ENCODE measurements around the gene SURF2. TPM values are rescaled to one million over a fixed set of nuclear protein-coding genes. Genes with fewer than 3 reads are reported as not detected.

SURF2 gene
- total and polyA plus RNA-seq, 4 donors, result 9.2 to 29.2 (median 18.3) TPM

DNA sequence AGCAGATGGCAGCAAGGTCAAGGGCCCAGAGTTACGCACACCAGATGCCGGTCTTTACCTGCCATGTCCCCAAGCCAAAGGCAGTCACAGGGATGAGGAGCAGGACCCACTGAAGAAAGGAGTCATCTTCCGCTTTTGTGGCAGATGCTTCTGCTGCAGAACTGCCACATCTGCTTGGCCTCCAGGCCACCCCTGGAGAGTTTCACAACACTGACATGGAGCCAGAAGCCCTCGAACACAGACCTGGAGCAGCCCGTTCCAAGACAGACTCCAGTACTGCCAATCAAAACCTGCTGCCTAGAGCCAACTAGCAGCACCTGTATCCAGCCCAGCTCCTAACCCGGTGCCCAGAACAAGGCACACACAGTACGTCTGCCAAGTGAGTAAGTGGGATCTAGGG lies 1.6 kb upstream of the SURF2 start:
- Histone ChIP-seq H3K27me3 (ENCODE audit: control insufficient read depth in 1 of 2, insufficient read depth in 2 of 2, low read length in 1 of 2) (no peaks in the 10 kb centered on the region), H3K27ac (ENCODE audit: low read depth in 1 of 2, low read length in 2 of 2) (no peak overlapping the region), H3K4me3 (ENCODE audit: low read length in 2 of 2) (no peak overlapping the region), H3K9me3 (ENCODE audit: control insufficient read depth, low read length) (no peaks in the 10 kb centered on the region), H3K4me1 (ENCODE audit: control insufficient read depth in 1 of 2, insufficient read depth in 2 of 2, low read length in 2 of 2) (no peaks in the 10 kb centered on the region), H3K36me3 (ENCODE audit: control insufficient read depth in 1 of 2, insufficient read depth in 2 of 2, low read length in 1 of 2) (peaks cover 0 to 7% of the 10 kb centered on the region in 2 donors)
- DNase-seq, result no peak
- no peak for ATAC-seq (ENCODE audit: low FRiP score)
- intact Hi-C loops (cut with DNase I), result loop anchor here (5.0 to 10.0 kb wide), 2 partner anchors 60 to 63 kb away; partner anchors contain the start of gene REXO4 (in 2 of the 2)
- WGBS, 2 donors, result 75 to 83% methylated on average over 7 of the region's 7 CpGs

DNA sequence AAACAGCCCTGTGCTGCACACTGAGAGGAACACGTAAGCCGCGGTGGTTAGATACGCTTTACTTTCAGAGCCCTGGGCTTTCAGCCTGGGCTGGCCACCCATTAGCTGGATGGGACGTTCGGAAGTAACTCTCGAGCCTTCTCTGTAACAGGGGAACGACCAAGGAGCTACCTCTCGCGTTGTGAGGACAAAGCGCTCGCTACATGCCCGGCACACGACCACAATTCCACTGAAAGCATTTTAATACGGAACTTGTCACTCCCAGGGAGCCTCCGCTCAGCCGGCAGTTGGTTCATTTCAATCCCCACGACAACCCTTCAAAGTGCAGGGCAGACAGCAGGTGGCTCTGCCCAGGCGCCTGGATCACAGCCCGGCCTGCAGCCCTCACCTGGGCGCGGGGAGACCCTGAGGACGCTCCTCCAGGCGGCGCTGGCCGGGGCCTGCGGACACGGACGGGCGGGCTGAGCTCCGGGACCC lies 431 bp upstream of the SURF2 start:
- DNase-seq (no peak), ATAC-seq (ENCODE audit: low FRiP score) (no peak)
- Histone ChIP-seq H3K4me1 (ENCODE audit: control insufficient read depth in 1 of 2, insufficient read depth in 2 of 2, low read length in 2 of 2) (no peaks in the 10 kb centered on the region), H3K27ac (ENCODE audit: low read depth in 1 of 2, low read length in 2 of 2) (peak overlapping the region in 1 of 2 donors; percentile 42), H3K36me3 (ENCODE audit: control insufficient read depth in 1 of 2, insufficient read depth in 2 of 2, low read length in 1 of 2) (peaks cover 0 to 4% of the 10 kb centered on the region in 2 donors), H3K4me3 (ENCODE audit: low read length in 2 of 2) (peak overlapping the region; percentile 88 to 92), H3K27me3 (ENCODE audit: control insufficient read depth in 1 of 2, insufficient read depth in 2 of 2, low read length in 1 of 2) (no peaks in the 10 kb centered on the region), H3K9me3 (ENCODE audit: control insufficient read depth, low read length) (no peaks in the 10 kb centered on the region)
- 1% methylated on average over 31 of the region's 31 CpGs for WGBS, 2 donors
- intact Hi-C loops (cut with DNase I), result loop anchor here (5.0 to 10.0 kb wide), 2 partner anchors 59 to 61 kb away; partner anchors contain the start of gene REXO4 (in 2 of the 2)

DNA sequence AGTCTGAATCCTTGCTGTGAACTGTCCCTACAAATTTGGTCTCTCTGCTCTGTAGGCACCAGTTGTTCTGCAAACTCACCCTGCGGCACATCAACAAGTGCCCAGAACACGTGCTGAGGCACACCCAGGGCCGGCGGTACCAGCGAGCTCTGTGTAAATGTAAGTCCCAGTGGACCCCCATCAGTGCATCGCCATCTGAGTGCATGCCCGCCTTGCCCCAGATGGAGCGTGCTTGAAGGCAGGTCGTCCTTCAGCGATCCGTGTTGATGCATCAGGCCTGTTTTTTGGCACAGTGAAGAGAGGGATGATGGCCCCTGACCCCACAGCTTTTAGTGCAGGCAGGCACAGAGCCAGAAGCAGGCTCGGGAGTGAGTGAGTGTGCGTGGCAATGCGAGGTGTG lies 1.3 kb downstream of the SURF2 start:
- intact Hi-C loops (cut with DNase I), result loop anchor here (5.0 to 10.0 kb wide), 2 partner anchors 57 to 60 kb away; partner anchors contain the start of gene REXO4 (in 2 of the 2)
- WGBS, 2 donors, result 83% methylated on average over 14 of the region's 14 CpGs
- H3K9me3 ChIP-seq (ENCODE audit: control insufficient read depth, low read length), result no peaks in the 10 kb centered on the region
- no peak overlapping the region for H3K4me3 ChIP-seq (ENCODE audit: low read length in 2 of 2)
- ATAC-seq (ENCODE audit: low FRiP score), result no peak
- no peaks in the 10 kb centered on the region for H3K36me3 ChIP-seq (ENCODE audit: control insufficient read depth in 1 of 2, insufficient read depth in 2 of 2, low read length in 1 of 2)
- H3K27me3 ChIP-seq (ENCODE audit: control insufficient read depth in 1 of 2, insufficient read depth in 2 of 2, low read length in 1 of 2), result no peaks in the 10 kb centered on the region
- H3K4me1 ChIP-seq (ENCODE audit: control insufficient read depth in 1 of 2, insufficient read depth in 2 of 2, low read length in 2 of 2), result no peaks in the 10 kb centered on the region
- H3K27ac ChIP-seq (ENCODE audit: low read depth in 1 of 2, low read length in 2 of 2), result no peak overlapping the region
- no peak for DNase-seq

DNA sequence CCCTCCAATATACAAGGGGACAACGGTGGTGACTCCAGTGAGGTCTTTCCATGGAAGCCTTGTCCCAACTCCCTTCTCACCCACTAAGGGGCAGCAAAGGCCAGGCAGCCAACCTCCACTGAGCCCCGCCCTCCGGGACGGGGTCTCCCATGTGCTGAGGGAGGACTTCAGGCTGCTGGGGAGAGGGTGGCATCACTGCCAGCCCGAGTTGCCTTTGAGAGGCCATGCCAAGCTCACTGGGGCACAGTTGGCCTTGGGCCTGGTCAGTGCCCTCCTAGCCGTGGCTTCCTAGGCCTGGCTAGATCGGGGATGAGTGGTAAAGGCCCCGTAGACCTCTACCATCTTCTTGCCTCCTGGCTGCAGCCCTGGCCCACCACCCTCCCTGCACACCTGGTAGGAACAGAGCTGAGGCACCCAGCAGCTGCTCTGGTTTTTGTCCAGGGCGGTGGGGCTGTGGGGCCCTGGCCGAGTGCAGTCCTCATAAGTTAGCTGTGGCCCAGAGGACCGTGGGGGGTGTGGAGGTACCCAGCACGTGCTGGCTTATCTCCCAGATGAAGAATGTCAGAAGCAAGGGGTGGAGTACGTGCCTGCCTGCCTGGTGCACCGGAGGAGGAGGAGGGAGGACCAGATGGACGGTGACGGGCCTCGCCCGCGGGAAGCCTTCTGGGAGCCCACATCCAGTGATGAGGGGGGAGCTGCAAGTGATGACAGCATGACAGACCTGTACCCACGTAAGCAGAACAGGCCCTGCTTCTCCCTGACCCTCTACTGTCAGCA lies 3.2 kb downstream of the SURF2 start:
- H3K4me1 ChIP-seq (ENCODE audit: control insufficient read depth in 1 of 2, insufficient read depth in 2 of 2, low read length in 2 of 2), result no peaks in the 10 kb centered on the region
- no peak overlapping the region for H3K27ac ChIP-seq (ENCODE audit: low read depth in 1 of 2, low read length in 2 of 2)
- ATAC-seq (ENCODE audit: low FRiP score), result no peak
- DNase-seq, result no peak
- peaks cover 0 to 5% of the 10 kb centered on the region in 2 donors for H3K36me3 ChIP-seq (ENCODE audit: control insufficient read depth in 1 of 2, insufficient read depth in 2 of 2, low read length in 1 of 2)
- WGBS, 2 donors, result 49 to 52% methylated on average over 19 to 20 of the region's 20 CpGs
- H3K27me3 ChIP-seq (ENCODE audit: control insufficient read depth in 1 of 2, insufficient read depth in 2 of 2, low read length in 1 of 2), result no peaks in the 10 kb centered on the region
- no peak overlapping the region for H3K4me3 ChIP-seq (ENCODE audit: low read length in 2 of 2)
- no peaks in the 10 kb centered on the region for H3K9me3 ChIP-seq (ENCODE audit: control insufficient read depth, low read length)
- intact Hi-C loops (cut with DNase I), result loop anchor here (5.0 to 10.0 kb wide), 2 partner anchors 55 to 58 kb away; partner anchors contain the start of gene REXO4 (in 2 of the 2)

DNA sequence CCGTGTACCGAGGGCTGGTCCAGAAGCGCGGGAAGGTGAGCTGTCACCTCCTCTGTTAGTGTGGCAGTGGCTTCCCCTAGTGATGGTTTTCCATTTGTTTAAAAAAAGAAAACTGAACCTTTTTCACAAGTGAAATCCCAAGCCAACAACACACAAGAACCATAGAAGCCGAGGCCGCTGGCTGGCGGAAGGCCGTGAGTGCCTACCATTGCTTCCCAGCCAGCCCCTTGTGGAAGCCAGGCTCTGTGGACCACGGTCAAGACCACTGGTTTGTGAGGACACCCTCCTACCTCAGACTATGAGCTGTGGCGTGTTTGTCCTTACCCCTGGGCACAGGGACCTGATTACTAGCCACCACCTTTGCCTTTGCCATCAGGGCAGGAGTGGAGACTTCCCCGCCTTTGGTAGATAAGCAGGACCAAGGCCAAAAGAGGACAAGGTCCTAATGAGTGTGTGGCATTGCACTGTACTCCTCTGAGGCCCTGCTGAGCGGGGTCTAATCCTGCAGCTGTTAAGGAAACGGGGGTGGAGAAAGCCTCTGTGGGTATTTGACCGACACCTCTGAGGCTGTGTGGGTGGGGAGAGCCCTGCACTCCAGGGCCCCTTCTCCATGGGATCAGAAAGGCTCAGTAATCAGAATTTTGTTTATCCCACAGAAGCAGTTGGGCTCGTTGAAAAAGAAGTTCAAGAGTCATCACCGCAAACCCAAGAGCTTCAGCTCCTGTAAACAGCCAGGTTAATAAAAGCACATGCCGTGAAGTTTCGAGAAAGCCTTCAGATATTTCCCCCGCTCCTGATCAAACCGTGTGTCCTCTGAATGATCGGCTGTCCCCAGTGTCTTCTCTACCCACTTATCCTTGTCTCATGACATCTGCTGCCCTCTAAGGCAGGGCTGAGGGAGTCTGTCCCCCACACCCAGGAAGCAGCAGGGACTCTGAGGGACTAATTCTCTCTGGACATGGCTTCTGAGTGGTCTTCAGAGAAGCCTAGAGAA lies 4.3 kb downstream of the SURF2 start:
- no peaks in the 10 kb centered on the region for H3K4me1 ChIP-seq (ENCODE audit: control insufficient read depth in 1 of 2, insufficient read depth in 2 of 2, low read length in 2 of 2)
- intact Hi-C loops (cut with DNase I), result no loop called here
- H3K36me3 ChIP-seq (ENCODE audit: control insufficient read depth in 1 of 2, insufficient read depth in 2 of 2, low read length in 1 of 2), result peaks cover 0 to 9% of the 10 kb centered on the region in 2 donors
- no peaks in the 10 kb centered on the region for H3K27me3 ChIP-seq (ENCODE audit: control insufficient read depth in 1 of 2, insufficient read depth in 2 of 2, low read length in 1 of 2)
- H3K4me3 ChIP-seq (ENCODE audit: low read length in 2 of 2), result no peak overlapping the region
- WGBS, 2 donors, result 77 to 78% methylated on average over 21 of the region's 21 CpGs
- H3K27ac ChIP-seq (ENCODE audit: low read depth in 1 of 2, low read length in 2 of 2), result no peak overlapping the region
- H3K9me3 ChIP-seq (ENCODE audit: control insufficient read depth, low read length), result no peaks in the 10 kb centered on the region
- DNase-seq (no peak), ATAC-seq (ENCODE audit: low FRiP score) (no peak)

DNA sequence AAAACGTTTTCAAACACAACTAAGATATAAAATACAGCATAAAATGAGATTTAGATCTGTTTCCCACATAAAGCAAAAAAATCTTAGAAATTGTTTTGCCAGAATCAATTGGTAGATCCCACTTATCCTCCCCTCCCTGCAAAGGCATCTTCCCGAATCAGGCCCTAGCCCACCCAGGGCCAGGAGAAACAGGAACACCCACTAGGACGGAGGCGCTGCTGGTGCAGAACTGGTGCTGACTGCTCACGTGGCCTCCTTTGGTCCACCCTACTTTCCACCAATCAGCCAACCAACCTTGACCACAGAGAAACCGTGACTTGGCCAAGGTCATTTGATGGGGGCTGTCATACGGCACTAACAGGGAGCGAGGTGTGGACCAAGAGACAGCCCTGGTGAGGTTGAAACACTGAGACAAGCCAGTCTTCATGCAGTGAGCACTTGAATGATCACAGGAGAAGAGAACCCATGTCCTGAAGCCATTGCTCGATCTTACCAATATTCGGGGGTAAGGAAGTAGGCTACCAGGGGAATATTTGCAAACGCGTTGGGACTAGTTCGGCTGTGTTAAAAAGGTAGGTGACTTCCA lies 5.2 kb downstream of the SURF2 start:
- no peak overlapping the region for H3K4me3 ChIP-seq (ENCODE audit: low read length in 2 of 2)
- intact Hi-C loops (cut with DNase I), result no loop called here
- no peak for ATAC-seq (ENCODE audit: low FRiP score)
- WGBS, 2 donors, result 75 to 77% methylated on average over 13 of the region's 13 CpGs
- no peak for DNase-seq
- no peaks in the 10 kb centered on the region for H3K4me1 ChIP-seq (ENCODE audit: control insufficient read depth in 1 of 2, insufficient read depth in 2 of 2, low read length in 2 of 2)
- no peak overlapping the region for H3K27ac ChIP-seq (ENCODE audit: low read depth in 1 of 2, low read length in 2 of 2)
- H3K9me3 ChIP-seq (ENCODE audit: control insufficient read depth, low read length), result no peaks in the 10 kb centered on the region
- peaks cover 0 to 10% of the 10 kb centered on the region in 2 donors for H3K36me3 ChIP-seq (ENCODE audit: control insufficient read depth in 1 of 2, insufficient read depth in 2 of 2, low read length in 1 of 2)
- H3K27me3 ChIP-seq (ENCODE audit: control insufficient read depth in 1 of 2, insufficient read depth in 2 of 2, low read length in 1 of 2), result no peaks in the 10 kb centered on the region

DNA sequence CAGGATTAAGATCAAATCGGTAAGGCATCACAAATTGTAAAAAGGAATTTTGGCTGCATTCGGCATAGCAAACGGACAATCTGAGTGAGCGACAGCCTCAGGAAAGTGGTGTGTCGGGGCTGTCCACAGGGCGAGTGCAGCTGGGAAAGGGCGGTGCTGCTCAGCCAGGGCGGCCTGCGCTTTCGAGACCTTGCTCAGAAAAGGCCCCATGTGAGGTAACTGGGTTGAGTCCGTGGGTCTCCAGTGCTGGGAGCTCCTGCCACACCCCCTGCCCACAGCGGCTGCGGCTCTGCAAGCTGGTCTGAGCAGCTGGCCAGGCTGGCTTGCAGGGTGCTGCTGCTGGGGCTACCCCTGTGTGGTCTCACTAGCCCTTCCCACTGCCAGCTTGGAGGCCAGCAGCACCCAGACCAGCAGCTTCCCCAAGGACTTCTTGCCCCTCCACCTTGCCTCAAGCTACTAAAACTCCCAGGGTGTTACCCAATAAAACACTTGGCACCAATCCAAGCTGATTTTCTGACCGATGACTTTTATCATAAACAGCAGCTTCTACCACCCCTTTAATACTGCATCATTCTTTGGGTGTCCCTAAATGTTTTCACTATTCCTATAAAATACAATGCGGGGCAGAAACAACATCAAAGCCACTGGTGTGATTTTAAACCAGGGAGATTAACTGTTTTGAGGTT lies 6.2 kb downstream of the SURF2 start:
- intact Hi-C loops (cut with DNase I), result no loop called here
- DNase-seq, result no peak
- H3K27ac ChIP-seq (ENCODE audit: low read depth in 1 of 2, low read length in 2 of 2), result no peak overlapping the region

DNA sequence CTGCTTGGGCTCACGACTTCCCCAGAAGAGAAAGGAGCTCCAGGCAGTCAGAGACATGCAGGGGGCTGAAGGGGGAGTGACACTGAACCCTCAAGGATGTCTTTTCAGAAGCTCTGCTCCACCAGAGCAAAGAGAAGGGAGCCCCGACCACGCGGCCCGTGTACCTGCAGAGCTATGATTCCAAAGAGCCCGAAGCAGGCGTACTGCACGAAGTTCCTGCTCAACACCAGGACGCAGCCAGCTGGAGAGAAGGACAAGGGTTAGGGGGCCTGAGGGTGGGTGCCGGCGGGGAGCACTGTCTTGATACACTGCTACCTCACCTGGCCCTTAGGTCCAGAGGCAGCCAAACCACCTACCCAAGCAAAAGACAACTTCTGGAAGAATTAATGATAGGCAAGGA lies 10.1 kb downstream of the SURF2 start:
- Histone ChIP-seq H3K27me3 (ENCODE audit: control insufficient read depth in 1 of 2, insufficient read depth in 2 of 2, low read length in 1 of 2) (no peaks in the 10 kb centered on the region), H3K36me3 (ENCODE audit: control insufficient read depth in 1 of 2, insufficient read depth in 2 of 2, low read length in 1 of 2) (peaks cover 0 to 10% of the 10 kb centered on the region in 2 donors), H3K4me1 (ENCODE audit: control insufficient read depth in 1 of 2, insufficient read depth in 2 of 2, low read length in 2 of 2) (no peaks in the 10 kb centered on the region), H3K9me3 (ENCODE audit: control insufficient read depth, low read length) (no peaks in the 10 kb centered on the region), H3K4me3 (ENCODE audit: low read length in 2 of 2) (no peak overlapping the region), H3K27ac (ENCODE audit: low read depth in 1 of 2, low read length in 2 of 2) (no peak overlapping the region)
- intact Hi-C loops (cut with DNase I), result no loop called here
- DNase-seq (no peak), ATAC-seq (ENCODE audit: low FRiP score) (no peak)
- 86 to 88% methylated on average over 11 of the region's 11 CpGs for WGBS, 2 donors

More for the DNA sequence above, 6.2 kb downstream of the SURF2 start:
- Histone ChIP-seq H3K4me3 (ENCODE audit: low read length in 2 of 2) (no peak overlapping the region), H3K27me3 (ENCODE audit: control insufficient read depth in 1 of 2, insufficient read depth in 2 of 2, low read length in 1 of 2) (no peaks in the 10 kb centered on the region), H3K9me3 (ENCODE audit: control insufficient read depth, low read length) (no peaks in the 10 kb centered on the region), H3K4me1 (ENCODE audit: control insufficient read depth in 1 of 2, insufficient read depth in 2 of 2, low read length in 2 of 2) (no peaks in the 10 kb centered on the region), H3K36me3 (ENCODE audit: control insufficient read depth in 1 of 2, insufficient read depth in 2 of 2, low read length in 1 of 2) (peaks cover 0 to 10% of the 10 kb centered on the region in 2 donors)
- no peak for ATAC-seq (ENCODE audit: low FRiP score)
- 89% methylated on average over 15 of the region's 15 CpGs for WGBS, 2 donors

Data from aorta (tissue), 5 donors.